HG03520 (cell line): ENCODE data around the gene ENPP7.
A peak's percentile ranks its signal among the peaks of the same experiment; 100 is the strongest.

ENCODE experiments used
- ATAC-seq: cut with Tn5 transposase; IDR thresholded peaks from one replicate; pipeline ENCODE4 v1.9.1; 2021; ENCODE audit warnings: mild to moderate bottlenecking, moderate library complexity; ENCODE audit not compliant: unreplicated experiment

ENPP7 gene

GRCh38 chr17:79776376-79777119, 45.8 kb downstream of the ENPP7 start:
- ATAC-seq: no peak

GRCh38 chr17:79777120-79777893, 46.6 kb downstream of the ENPP7 start:
- peak; percentile 16 for ATAC-seq

DNA sequence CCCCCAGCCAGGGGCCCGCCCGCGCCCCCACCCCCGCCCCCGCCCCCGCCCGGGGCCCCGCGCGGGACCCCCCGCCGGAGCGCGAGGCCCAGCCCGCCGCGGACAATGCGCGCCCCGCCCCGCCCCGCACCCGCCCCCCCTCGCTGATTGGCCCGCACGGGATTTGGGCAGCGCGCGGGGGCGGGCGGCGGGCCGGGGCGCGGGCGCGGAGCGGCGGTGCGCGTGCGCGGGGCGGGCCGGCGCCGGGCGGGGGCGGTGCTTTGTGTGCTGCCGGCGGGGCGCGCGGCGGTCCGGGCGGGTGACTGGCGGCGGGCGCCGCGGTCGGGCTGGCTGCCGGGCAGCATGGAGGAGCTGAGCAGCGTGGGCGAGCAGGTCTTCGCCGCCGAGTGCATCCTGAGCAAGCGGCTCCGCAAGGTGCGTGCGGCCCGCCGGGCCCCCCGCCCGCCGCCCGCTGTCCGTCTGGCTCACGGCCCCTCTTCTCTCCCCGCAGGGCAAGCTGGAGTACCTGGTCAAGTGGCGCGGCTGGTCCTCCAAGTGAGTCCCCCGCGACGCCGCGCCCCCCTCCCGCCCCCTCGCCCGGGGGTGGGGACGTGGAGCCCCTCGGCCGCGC, 47.3 kb downstream of the ENPP7 start, which contains the start of gene CBX2:
Gene CBX2, plus strand, starts transcription at position 255 of the 610 bp plus-strand sequence. Its CDS starts 88 bp downstream, at position 343.
- ATAC-seq: peak; percentile 54

- peak; percentile 15 for ATAC-seq
These were observed 47.9 kb downstream of the ENPP7 start for GRCh38 chr17:79778504-79779083.

GRCh38 chr17:79779084-79779529, 48.4 kb downstream of the ENPP7 start:
- no peak for ATAC-seq

- no peak for ATAC-seq
These were observed 49.1 kb downstream of the ENPP7 start for GRCh38 chr17:79779661-79780365.

DNA sequence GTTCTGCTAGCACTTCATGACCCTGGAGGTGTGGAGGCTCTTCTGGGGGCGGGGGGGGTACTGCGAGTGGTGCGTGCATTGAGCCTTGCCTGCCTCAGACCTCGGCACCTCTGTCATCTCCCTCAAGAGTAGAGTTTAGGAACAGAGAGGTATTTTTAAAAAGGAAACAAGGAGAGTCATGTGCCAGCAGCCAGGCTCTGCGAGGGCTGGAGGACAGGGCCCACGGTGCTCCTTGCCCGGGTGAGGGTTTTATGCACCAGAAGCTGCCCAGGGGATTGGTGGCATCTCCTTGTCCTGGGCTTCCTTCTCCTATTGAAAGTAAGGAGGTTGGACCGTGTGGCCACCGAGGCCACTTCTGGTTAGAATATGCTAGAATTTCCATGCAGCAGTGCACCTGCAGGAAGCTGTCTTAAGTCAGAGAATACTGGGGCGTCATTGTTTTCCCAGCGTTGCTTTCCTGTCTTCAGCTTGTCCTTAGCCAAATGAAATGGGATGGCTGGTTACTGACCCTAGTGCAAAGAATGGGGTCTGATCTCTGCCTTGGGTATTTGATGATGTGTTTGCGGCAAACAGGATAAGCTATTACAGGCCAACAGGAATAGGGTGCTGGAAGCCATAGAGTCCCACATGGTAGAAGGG, 50.4 kb downstream of the ENPP7 start:
- no peak for ATAC-seq

GRCh38 chr17:79781736-79782575, 51.2 kb downstream of the ENPP7 start:
- no peak for ATAC-seq

DNA sequence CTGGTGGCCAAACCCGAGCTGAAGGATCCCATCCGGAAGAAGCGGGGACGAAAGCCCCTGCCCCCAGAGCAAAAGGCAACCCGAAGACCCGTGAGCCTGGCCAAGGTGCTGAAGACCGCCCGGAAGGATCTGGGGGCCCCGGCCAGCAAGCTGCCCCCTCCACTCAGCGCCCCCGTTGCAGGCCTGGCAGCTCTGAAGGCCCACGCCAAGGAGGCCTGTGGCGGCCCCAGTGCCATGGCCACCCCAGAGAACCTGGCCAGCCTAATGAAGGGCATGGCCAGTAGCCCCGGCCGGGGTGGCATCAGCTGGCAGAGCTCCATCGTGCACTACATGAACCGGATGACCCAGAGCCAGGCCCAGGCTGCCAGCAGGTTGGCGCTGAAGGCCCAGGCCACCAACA, 53.1 kb downstream of the ENPP7 start:
- no peak for ATAC-seq

- no peak for ATAC-seq
These were observed 53.7 kb downstream of the ENPP7 start for GRCh38 chr17:79784353-79785016.

DNA sequence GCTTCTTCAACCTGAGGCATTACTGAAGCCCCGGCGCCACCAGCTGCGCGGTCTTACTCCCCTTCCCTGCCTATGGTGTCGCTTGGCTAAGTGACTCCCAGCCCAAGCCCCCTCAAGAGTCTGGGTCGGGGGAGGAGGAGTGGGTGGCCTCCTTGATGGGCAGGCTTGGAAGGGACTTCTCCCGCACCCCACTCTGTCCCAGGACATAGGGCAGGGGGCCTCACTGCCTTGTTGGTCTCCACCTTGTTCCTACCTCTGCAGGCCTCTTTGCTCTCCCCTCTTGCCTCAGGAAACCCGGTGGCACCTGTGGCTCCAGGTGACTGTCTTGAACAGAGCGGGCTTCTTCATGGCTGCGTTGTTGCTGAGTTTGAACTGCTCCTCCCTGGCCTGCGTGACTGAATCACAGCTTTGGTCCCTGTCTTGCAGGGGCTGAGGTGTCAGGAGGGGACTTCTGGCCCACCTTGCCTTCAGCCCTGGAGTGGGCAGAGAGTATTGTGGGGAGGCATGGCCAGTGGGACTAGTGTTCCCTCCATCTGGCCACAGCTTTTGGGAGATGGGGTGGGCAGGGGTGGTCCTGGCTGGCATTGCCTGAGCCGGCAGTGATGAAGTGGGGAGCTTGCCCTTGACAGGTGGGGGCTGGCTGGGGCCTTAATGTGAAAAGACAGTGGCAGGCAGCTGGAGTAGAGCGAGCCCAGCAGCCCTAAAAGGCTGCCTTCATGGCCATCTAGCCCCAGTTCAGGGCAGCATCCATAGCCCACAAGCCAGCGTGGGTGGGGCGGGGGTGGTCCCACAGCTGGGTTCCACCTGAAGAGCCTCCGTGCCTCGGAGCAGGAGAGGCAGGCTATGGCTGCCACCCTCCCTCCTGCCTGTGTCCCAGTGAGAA, 54.5 kb downstream of the ENPP7 start:
- ATAC-seq: no peak

- ATAC-seq: no peak
These were observed 55.4 kb downstream of the ENPP7 start for GRCh38 chr17:79785900-79786810.

DNA sequence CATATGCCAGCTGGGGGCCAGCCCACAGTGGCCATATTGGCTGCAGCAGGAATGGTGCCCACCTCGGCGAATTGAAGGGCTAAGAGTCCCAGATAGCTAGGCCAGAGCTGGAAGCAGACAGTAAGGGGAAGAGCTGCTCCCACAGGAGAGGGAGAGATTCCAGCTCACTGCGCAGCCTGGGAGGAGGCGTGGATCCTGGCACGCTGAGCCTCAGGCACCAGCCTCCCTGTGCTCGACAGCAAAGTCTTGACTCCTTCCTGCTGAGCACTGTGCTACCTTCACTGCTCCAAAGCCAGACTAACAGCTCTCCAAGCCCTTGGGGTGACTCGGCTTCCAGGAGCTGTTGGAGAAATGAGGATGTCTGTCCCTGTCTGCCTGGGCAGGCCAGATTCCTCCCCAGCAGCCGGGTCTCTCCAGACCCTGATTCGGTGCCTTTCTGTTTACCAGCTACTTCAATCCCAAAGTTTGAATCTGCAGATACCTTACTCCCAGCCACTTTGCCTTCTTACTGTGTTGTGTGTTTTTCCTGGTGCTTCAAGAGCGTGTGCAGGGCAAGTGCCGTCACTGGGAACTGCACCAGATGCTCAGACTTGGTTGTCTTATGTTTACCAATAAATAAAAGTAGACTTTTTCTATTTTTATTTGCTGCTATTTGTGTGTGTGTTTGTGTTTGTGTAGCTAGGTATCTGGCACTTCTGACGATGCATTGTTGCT, 56.3 kb downstream of the ENPP7 start:
- ATAC-seq: no peak

DNA sequence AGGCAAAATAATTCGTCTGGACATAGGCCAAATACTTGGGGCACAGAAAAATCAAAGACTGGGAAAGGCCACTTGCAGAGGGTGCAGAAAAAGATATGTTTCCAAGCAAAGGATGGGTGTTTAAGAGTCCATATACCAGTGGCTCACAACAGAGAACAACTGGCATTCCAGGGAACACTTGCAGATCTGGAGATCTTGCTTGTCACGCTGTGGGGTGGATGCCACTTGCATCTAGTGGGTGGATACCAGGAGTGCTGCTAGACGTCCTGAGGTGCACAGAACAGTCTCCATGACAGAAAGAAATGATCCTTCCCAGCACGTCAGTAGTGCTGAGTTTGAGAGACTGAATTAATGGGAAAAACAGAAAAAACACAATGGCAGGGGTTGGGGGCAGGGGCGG, 57.7 kb downstream of the ENPP7 start:
- no peak for ATAC-seq

GRCh38 chr17:79788989-79789942, 58.5 kb downstream of the ENPP7 start:
- no peak for ATAC-seq
